GM12878 (cell line): ENCODE data around the gene TMEM61. TPM values are rescaled to one million over a fixed set of nuclear protein-coding genes. Genes with fewer than 3 reads are reported as not detected.

ENCODE experiments used
- ATAC-seq: fragments of 200-7000 bp; cut with Tn5 transposase; 3 replicates; pipeline ENCODE4 v1.9.1; 2020; ENCODE audit warnings: mild to moderate bottlenecking, moderate library complexity
- BruUV-seq: library from RNA; stranded (reverse); fragments of 400-500 nt; replicated peaks from 2 replicates; lab custom pipeline; 2021; lab: Mats Ljungman, UMichigan
- CTCF ChIA-PET: fragments of 300-600 bp; sonication (Branson Sonifier 250); formaldehyde crosslinking; extraction: SDS; loops from one replicate; lab custom pipeline; 2021; ENCODE audit warnings: inconsistent platforms; lab: Yijun Ruan, JAX
- POLR2A ChIA-PET: fragments of 350-600 bp; formaldehyde crosslinking; extraction: SDS; loops from one replicate; lab custom pipeline; 2021; ENCODE audit warnings: inconsistent platforms; lab: Charles Lee
- RAD21 ChIA-PET: fragments of 300-600 bp; sonication (Branson Sonifier 250); formaldehyde crosslinking; loops from one replicate; lab custom pipeline; 2023; ENCODE audit warnings: antibody characterized with exemption; ENCODE audit not compliant: unreplicated experiment; lab: Charles Lee
- SMC1A ChIA-PET: fragments of 300-600 bp; sonication (Branson Sonifier 250); formaldehyde crosslinking; loops from one replicate; lab custom pipeline; 2023; ENCODE audit not compliant: unreplicated experiment, uncharacterized antibody; lab: Charles Lee
- DNase-seq: peaks from one replicate; pipeline ENCODE4 v3.0.0-alpha.2; 2011; ENCODE audit warnings: low read depth, low spot score
- FAIRE-seq: peaks from 3 replicates; lab custom pipeline; 2011; peaks lifted over from hg19 to GRCh38; lab: Jason Lieb, UNC
- H2AFZ ChIP-seq: 2 replicates; pipeline ENCODE4 v1.6.0; 2011; ENCODE audit warnings: low read depth, low read length, control low read depth; ENCODE audit not compliant: control insufficient read depth
- H3K27ac ChIP-seq: 2 replicates; pipeline ENCODE4 v1.5.1; 2011; ENCODE audit warnings: control low read depth; ENCODE audit not compliant: control insufficient read depth, insufficient read depth
- H3K27me3 ChIP-seq, 2 experiments: replicated peaks in 1 of 2; 2 replicates each; pipeline versions ENCODE4 v1.6.0 to v1.6.1; 2011; ENCODE audit warnings: low read length in 1 of 2; ENCODE audit not compliant: control insufficient read depth in 2 of 2, insufficient read depth in 2 of 2
- H3K36me3 ChIP-seq, 2 experiments: 2 replicates each; pipeline ENCODE4 v1.5.1; 2011; ENCODE audit warnings: low read length in 1 of 2; ENCODE audit not compliant: control insufficient read depth in 2 of 2, insufficient read depth in 2 of 2
- H3K4me1 ChIP-seq: 2 replicates; pipeline ENCODE4 v1.6.1; 2011; ENCODE audit warnings: mild to moderate bottlenecking, low read length, moderate library complexity, mixed read lengths; ENCODE audit not compliant: control insufficient read depth, insufficient read depth
- H3K4me2 ChIP-seq: 2 replicates; pipeline ENCODE4 v1.6.0; 2011; ENCODE audit warnings: control low read depth; ENCODE audit not compliant: control insufficient read depth, insufficient read depth
- H3K4me3 ChIP-seq: fragments of 200-600 bp; sonication (generic); 2 replicates; pipeline ENCODE4 v1.5.1; 2016
- H3K79me2 ChIP-seq: 2 replicates; pipeline ENCODE4 v1.6.0; 2011; ENCODE audit warnings: low read length; ENCODE audit not compliant: control insufficient read depth, insufficient read depth
- H3K9ac ChIP-seq: 2 replicates; pipeline ENCODE4 v1.8.0; 2011; ENCODE audit warnings: low read length, control low read depth, mixed read lengths; ENCODE audit not compliant: control insufficient read depth, insufficient read depth
- H3K9me3 ChIP-seq: replicated peaks from 3 replicates; pipeline ENCODE4 v1.5.1; 2011; ENCODE audit warnings: mild to moderate bottlenecking, low read length; ENCODE audit not compliant: control insufficient read depth, insufficient read depth
- H4K20me1 ChIP-seq: 2 replicates; pipeline ENCODE4 v1.6.0; 2011; ENCODE audit not compliant: control insufficient read depth, insufficient read depth
- ATF7 ChIP-seq: fragments of 450-650 bp; IDR thresholded peaks from 2 replicates; pipeline ENCODE4 v1.6.1; 2016; ENCODE audit warnings: low read depth, mild to moderate bottlenecking
- CEBPB ChIP-seq, 2 experiments: fragments of 150-350 bp in 1 of 2; IDR thresholded peaks; 2 replicates each; pipeline ENCODE4 v1.6.1; 2012 to 2014; ENCODE audit warnings: low read depth in 2 of 2, low read length in 2 of 2, borderline replicate concordance in 1 of 2, inconsistent platforms in 1 of 2
- EED ChIP-seq: sonication (generic); IDR thresholded peaks from 2 replicates; pipeline ENCODE4 v1.6.1; 2016; ENCODE audit warnings: antibody characterized with exemption, low read depth
- NFIC ChIP-seq: IDR thresholded peaks from 2 replicates; pipeline ENCODE4 v1.6.1; 2012; ENCODE audit warnings: low read depth, mild to moderate bottlenecking, inconsistent platforms, low read length, moderate library complexity
- PAX8 ChIP-seq: fragments of 450-650 bp; IDR thresholded peaks from 2 replicates; pipeline ENCODE4 v1.6.1; 2017; ENCODE audit warnings: mild to moderate bottlenecking, moderate library complexity
- RCOR1 ChIP-seq: conservative IDR thresholded peaks from 2 replicates; pipeline ENCODE4 v1.6.1; 2012; ENCODE audit warnings: low read depth, low read length, improper control_type of control experiment
- SP1 ChIP-seq: IDR thresholded peaks from one replicate; pipeline ENCODE4 v1.6.1; 2011; ENCODE audit warnings: low read depth, low read length
- ZZZ3 ChIP-seq: IDR thresholded peaks from 2 replicates; pipeline ENCODE4 v1.6.1; 2011; ENCODE audit warnings: low read depth; ENCODE audit not compliant: control insufficient read depth, insufficient read length
- WGBS: methylation state at CpG from one replicate; pipeline ENCODE4 v1.1.6; 2016; ENCODE audit warnings: low lambda C conversion rate; ENCODE audit not compliant: insufficient replicate concordance, insufficient coverage; ENCODE audit errors: missing lambda C conversion rate; 5-methylcytosine and 5-hydroxymethylcytosine counted together
- in situ Hi-C: fragments of 300-500 bp; cut with MboI; formaldehyde crosslinking; loops from 9 replicates; pipeline ENCODE4 v1.14.3; 2018; ENCODE audit warnings: mixed read lengths
- intact Hi-C: fragments of 100-400 bp; cut with micrococcal nuclease; formaldehyde crosslinking; loops from one replicate; pipeline ENCODE4 v1.14.2; 2022; ENCODE audit not compliant: unreplicated experiment
- polyA plus RNA-seq, 11 experiments: library from polyadenylated mRNA; depleted of rRNA in 4 of 11; unstranded in 6 of 11; stranded (reverse) in 5 of 11; fragments of >200 nt; fragmentation: Nextera tagmentation in 4 of 11; fragmentation: Illumina TruSeq in 1 of 11; extraction: Ambion mirVana in 4 of 11; extraction: Trizol in 1 of 11; gene quantifications; 1 replicate in 1 of 11; 2 replicates in 10 of 11; pipeline versions ENCODE4 v1.2.1 to v1.2.3, GENCODE V29; 2011 to 2016; ENCODE audit warnings: inconsistent platforms in 2 of 11, missing spikeins in 2 of 11, low read depth in 1 of 11
- total RNA-seq, 4 experiments: library from RNA; depleted of rRNA in 3 of 4; stranded (reverse); fragments of >200 nt in 3 of 4; fragmentation: Illumina TruSeq in 1 of 4; extraction: Trizol in 1 of 4; gene quantifications; 2 replicates each; pipeline versions ENCODE4 v1.2.1 to v1.2.3, GENCODE V29; 2013 to 2021
- TF ChIP-seq, protein P1 (sequence below): IDR thresholded peaks from 2 replicates; pipeline ENCODE4 v1.6.1; 2011; ENCODE audit warnings: borderline replicate concordance, low read depth, mild to moderate bottlenecking, moderate library complexity, mixed read lengths, low read length; ENCODE audit not compliant: insufficient read depth; ENCODE audit errors: extremely low read length
- TF ChIP-seq, protein P2 (sequence below): IDR thresholded peaks from 2 replicates; pipeline ENCODE4 v1.6.1; 2011; ENCODE audit warnings: mild to moderate bottlenecking, low read depth, low read length, moderate library complexity; ENCODE audit not compliant: insufficient replicate concordance

TMEM61 gene
- total and polyA plus RNA-seq, 10 of the 15 experiments (the other 5 are each of a cell fraction or from before 2014, with no cell fraction given) = not detected

DNA sequence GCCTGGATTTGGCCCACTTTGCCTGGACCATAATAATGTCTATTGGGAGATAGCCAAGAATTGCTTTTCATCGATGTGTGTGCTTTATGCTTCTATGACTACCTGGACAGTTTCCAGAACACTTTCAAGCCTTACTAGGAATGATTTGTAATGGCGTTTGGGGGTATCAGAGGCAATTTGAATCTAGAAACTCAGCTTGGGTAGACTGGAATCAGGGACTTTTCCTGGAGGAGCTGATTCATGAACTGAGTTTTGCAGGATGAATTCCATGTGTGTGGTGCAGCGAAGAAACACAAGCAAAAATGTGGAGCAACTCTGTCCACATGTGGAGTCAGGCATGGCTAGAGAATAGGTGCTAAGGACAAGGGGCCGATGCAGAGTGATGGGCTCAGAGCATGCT, 11.9 kb upstream of the TMEM61 start:
- ATAC-seq (no peak), DNase-seq (no peak), FAIRE-seq (no peak)
- BruUV-seq = no TSS peak
- Histone ChIP-seq H3K79me2 (no peaks in the 10 kb centered on the region), H3K27ac (no peak overlapping the region), H3K36me3 (no peaks in the 10 kb centered on the region), H4K20me1 (no peaks in the 10 kb centered on the region), H3K27me3 (peaks cover 0 to 4% of the 10 kb centered on the region in 2 experiments; a peak in 1 of 4 replicates), H3K4me3 (no peak overlapping the region), H3K4me1 (peaks cover 20% of the 10 kb centered on the region), H3K9ac (no peak overlapping the region), H2AFZ (no peak overlapping the region), H3K4me2 (no peak overlapping the region), H3K9me3 (no peaks in the 10 kb centered on the region; the same call in 2 of the 3 replicates)
- POLR2A ChIA-PET = no interaction called here
- intact Hi-C loops (no loop called here), in situ Hi-C loops (no loop called here)
- TF ChIP-seq SP1 = no peak
- TF ChIP-seq PAX8 = no peak
- no peak for TF ChIP-seq ATF7
- no peak for TF ChIP-seq RCOR1
- no peak for TF ChIP-seq CEBPB (IDR thresholded peaks at IDR 0.05; ENCODE audit: borderline replicate concordance in 1 of 2, low read depth in 2 of 2, low read length in 2 of 2)
- TF ChIP-seq, protein P1, sequence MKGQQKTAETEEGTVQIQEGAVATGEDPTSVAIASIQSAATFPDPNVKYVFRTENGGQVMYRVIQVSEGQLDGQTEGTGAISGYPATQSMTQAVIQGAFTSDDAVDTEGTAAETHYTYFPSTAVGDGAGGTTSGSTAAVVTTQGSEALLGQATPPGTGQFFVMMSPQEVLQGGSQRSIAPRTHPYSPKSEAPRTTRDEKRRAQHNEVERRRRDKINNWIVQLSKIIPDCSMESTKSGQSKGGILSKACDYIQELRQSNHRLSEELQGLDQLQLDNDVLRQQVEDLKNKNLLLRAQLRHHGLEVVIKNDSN = no peak
- no peak for TF ChIP-seq ZZZ3
- no peak for TF ChIP-seq EED
- TF ChIP-seq, protein P2, sequence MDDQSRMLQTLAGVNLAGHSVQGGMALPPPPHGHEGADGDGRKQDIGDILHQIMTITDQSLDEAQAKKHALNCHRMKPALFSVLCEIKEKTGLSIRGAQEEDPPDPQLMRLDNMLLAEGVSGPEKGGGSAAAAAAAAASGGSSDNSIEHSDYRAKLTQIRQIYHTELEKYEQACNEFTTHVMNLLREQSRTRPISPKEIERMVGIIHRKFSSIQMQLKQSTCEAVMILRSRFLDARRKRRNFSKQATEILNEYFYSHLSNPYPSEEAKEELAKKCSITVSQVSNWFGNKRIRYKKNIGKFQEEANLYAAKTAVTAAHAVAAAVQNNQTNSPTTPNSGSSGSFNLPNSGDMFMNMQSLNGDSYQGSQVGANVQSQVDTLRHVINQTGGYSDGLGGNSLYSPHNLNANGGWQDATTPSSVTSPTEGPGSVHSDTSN = no peak
- no peak for TF ChIP-seq NFIC
- WGBS = 61% methylated on average over 4 of the region's 4 CpGs
- RAD21 ChIA-PET = no interaction called here
- SMC1A ChIA-PET = interaction anchor here (1.0 kb wide), 1 partner anchor 20 kb away, joined by 3 read pairs; no protein-coding TSS in a partner anchor
- CTCF ChIA-PET = interaction anchor here (1.2 kb wide), 1 partner anchor 28 kb away, joined by 5 read pairs; no protein-coding TSS in a partner anchor
